HG03439 (cell line): ENCODE measurements around the gene ACTN1.

Experiments
- ATAC-seq: cut with Tn5 transposase; IDR thresholded peaks from one replicate; pipeline ENCODE4 v1.9.1; 2021; ENCODE audit warnings: mild to moderate bottlenecking, moderate library complexity; ENCODE audit not compliant: unreplicated experiment

Gene ACTN1

DNA sequence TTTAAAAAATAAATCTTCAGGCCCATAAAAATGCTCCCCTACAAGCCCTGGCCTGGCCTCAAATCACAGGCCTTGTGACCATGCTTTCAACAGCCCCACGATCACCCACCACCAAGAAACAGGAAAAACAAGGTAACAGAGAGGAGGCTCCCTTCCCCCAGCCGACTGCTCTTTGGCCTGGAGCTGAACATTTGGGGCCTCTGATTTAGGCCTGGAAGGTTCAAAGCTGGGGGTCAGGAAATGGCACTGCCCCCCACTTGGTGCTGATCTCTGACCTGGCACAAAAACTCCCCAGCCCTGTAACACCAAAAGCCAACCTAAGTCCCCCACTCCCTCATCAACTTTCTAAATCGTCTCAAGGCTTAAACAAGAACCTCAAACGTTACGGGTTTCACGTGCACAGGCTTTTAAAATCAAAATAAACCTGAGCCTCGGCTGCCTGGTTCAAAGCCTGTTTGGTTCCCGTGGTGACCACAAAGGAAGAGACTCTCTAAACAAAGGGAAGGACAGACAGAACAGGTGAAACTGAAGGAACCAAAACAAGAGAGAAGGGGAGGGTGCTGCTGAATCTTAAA lies 9.0 kb downstream of the ACTN1 start:
- ATAC-seq: no peak

DNA sequence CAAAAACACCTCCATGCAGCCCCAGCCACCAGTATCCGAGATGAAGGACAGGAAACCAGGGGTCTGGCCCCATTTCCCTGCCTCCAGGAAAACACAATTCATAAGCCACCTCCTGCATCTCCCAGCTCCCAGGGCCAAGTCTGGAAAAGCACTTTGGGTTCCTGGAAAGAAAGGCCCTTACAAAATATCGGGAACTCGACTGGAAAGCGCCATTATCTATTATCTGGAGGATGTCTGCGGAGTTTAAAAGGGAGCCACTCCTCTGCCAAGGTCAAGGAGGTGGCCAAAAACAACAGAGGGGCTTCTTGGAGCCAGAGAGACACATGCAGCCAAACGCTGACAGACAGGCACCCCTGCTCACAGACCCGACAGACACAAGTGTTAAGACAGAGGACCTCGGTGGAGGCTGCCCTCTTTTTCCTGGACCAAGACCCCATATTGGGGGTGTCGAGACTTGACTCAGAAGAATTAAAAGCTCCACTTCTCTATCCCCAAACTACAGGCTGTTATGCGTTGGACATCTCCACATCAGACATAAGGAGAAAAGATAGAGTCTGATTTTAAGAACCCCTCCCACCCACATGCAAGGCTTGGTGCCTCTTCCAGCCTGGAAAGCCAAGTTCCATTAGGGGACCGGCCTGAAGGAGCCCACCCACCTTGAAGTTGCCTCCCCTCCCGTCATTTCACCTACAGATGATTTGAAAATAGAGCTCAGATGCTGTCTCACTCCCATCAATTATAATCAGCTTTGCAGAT lies 9.6 kb downstream of the ACTN1 start:
- no peak for ATAC-seq

DNA sequence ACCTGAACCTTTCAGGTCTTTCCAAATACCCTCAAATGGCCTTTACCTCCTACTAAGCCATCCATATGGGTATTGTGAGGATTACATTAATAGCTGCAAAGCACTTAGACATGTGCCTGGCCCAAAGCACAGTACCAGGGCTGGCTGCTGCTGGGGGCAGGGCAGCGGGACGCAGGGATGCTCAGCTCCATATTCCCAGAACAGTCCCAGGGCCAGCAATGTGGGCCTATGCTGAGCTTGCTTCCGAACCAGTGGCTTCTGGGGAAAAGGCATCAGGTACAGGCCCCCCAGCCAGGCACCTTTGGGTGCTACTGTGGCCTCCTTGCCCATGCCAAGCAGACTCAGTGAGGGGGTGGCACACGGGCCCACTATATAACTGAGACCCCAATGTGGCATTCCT lies 10.4 kb downstream of the ACTN1 start:
- no peak for ATAC-seq

DNA sequence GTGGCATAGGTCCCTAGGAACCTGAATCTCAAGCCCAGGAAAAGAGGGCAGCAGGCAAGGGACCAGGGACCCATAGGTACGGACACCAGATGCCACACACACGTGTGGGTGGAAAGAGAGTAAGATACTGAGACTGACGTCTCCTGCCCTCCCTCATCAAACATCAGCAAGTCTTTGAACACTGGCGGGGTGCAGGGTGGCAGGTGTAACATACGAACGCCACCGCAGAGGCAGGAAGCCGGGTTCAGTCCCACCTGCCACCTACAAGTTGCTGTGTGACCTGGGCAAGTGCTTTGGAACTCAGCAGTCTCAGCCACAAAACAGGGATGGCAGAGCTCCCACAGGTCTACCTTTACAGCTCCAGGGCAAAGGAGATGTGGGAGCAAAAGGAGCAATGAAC lies 11.1 kb downstream of the ACTN1 start:
- no peak for ATAC-seq

DNA sequence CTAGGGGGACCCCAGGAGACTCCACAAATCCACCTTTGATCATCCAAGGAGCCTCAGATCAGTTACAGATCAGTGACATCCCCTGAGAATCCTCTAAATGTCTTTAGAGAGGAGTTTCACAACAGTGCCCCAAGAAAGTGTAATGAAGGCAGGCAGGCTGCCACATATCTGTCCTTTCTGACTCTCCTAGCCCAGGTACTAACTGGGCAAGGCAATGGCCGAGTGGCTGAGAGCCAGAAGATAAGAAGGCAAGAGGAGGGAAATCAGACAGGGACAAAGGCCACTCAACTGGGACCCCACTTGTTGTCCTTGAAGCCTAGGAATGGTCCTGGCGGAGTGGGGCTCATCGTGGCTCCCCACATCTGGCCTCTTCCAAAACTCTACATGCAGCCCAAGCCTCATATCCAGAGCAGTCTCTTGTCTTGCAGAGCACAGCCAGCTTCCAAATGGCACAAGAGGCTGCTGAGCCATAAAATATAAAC lies 11.6 kb downstream of the ACTN1 start:
- no peak for ATAC-seq

DNA sequence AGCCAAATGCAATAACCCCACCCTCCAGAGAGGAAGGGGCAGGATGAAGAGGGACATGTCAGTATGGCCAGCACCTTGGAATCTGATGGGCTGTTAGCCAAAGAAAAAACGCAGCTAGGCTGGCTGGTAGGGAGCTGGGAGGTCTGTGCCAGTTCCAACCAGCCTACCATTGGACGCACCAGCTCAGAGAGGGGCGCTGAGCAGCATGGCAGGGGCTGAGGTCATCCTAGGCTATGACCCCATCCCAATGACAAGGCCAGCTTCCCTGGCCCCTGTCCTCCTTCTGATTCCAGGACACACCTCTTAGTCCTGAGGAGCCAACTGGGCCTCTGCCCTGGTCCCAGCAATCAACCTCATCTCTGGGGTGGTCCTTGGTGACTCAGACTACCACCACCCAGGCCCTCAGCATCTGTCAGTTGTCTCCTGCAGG lies 12.2 kb downstream of the ACTN1 start:
- ATAC-seq: no peak

DNA sequence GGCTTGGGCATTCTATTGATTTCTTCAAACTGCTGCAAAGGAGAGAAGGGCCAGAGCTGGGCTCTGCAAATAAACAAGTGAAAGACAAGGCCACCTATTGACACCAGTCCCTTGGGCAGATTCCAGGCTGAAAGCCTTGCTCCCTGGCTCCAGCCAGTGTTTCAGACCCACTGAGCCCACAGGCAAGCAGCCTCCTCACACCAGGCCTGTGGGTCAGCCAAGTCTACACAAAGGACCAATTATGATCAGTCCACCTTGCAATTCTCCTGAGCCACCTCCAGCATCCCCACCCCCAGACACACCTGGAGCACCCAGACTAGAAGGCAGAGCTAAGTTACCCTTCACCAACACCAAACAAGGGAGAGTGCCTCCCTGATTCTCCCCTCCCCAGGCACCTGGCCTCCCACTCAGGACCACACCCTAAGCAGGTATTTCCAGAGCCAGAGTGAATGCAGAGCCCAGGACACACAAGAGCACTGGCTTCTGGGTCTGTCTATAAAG lies 13.8 kb downstream of the ACTN1 start:
- no peak for ATAC-seq

DNA sequence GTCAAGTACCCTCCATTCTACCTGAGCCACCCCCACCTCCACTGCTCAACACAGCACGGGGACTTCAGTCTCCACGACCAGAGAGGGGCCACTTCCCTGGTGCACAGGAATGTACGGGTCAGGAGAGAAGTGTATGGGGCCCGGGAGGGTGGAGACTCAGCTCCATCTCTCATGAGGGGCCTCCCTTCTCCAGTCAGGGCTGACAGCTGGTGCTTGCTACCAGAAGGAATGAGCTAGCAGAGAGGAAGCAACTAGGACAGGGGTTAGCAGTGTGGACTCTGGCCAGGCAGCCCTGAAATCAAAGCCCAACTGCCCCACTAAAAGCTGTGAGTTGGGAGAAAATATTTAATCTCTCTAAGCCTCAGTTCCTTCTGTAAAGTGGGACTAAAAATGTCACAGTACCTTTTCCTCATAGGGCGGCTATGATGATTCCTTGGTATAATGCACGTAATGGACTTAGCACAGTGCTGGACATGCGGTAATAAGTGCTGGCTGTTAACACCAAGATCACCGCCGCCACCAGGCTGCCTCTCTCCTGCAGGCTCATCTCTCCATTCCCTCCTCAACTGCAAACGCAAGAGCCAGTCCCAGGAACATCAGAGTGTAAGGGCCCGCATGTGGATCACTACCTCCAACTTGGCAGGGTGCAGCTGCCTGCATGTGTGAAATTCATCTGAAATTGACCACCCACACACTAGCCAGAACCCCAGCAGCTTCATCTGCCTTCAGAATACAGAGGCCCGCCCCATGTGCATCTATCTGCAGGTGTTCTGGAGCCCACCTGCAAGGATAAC lies 14.6 kb downstream of the ACTN1 start:
- no peak for ATAC-seq

DNA sequence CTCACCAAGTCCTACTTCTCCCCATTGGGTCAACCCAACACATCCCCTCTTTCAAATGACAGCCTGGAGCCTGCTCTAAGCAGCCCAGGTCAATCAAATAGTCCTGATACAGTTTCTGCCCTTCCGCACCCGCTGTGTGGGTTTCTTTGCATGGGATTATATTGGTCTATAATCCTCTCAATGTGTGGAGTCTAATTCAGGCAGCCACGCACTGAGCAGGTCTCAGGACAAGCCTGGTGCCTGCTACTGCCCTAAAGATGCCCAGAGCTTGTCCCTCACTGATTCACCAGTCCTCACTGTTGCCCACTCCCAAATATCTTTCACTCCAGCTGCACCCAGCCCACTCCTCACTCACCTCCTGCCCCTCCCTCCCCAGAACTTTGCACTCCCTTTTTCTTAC lies 16.4 kb downstream of the ACTN1 start:
- ATAC-seq: no peak

DNA sequence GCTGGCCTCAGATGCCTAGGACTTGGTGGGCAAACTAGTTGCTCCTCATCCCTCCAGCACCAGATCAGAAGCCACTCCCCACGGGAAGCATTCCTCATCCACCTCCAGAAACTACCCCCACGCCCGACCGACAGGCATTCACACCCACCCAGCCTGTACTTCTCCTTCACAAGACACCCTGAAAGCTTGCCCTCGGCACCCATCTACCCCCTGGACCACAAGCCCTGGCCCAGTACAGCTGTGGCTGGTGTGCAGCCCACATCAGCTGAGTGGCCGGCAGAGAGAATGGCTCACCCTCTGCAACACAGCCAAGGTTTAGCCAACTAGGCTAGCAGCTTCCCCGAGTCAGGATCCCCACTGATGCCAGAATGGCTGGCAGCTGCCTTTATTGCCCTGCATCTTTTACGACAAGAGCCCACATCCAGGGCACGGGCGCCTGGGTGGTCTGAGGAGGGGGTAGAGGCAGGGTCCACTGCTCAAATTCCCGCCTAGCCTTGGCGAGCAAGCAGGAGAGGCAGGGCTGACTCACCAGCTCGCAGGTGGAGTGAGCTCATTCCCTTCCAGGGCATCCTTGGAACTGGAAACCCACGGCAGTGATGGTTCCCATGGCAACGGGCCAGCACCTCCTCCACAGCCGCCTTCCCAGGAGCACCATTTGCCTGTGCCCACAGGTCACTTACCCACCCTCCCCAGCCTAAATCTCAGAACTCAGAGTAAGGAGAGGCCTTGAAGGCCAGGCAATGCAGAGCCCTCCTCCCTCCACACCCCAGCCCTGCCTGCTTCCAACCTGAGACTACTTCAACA lies 17.1 kb downstream of the ACTN1 start:
- ATAC-seq: no peak

DNA sequence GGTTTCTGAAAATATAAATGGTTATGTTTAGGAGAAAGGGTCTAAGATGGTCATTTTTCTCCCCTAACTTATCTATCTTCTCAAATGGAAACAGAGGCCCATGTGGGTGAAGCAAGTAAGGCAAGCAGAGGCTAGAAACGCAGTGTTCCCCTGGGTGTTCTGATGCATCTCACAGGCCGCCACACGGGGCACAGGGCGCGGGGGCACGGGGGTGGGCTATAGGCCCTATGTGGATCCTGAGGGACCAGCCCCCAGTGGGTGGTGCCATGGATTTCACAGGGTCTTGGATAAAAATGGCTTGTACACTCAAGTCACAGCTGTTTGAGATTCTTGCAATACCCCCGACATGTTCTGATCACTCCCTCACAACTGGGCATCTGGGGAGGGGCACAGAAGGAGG lies 17.7 kb downstream of the ACTN1 start:
- ATAC-seq: no peak

DNA sequence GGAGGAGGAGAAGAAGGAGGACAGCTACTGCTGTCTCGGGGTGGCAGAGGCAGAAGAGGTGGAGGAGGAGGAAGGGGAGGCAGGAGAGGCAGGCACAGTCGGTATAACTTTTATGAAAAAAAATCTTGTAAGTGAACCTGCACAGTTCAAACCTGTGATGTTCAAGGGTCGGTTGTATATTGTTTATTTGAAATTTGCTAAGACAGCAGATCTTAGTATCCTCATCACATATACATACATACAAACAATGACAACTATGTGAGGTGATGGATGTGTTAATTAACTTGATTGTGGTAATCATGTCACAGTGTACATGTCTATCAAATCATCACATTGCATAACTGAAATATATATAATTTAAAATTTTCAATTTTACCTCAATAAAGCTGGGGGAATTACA lies 19.0 kb downstream of the ACTN1 start:
- ATAC-seq: no peak

DNA sequence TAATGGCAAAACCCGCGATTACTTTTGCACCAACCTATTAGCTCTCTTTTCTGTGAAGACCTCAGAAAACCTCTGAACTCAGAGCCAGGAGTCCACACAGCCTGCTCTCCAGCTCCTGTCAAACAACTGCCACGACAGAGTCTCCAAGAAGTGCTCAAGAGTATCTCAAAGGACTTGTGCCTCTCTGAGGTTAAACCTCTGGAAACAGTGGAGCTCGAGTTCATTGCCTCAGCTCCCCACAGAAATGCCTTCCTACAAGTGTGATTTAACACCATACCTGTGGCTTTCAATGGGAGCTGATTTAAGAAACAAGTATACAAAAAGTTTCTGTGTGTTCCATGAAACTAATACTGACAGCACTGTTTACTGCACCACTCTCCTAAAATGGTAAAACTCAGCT lies 20.1 kb downstream of the ACTN1 start:
- ATAC-seq: no peak

DNA sequence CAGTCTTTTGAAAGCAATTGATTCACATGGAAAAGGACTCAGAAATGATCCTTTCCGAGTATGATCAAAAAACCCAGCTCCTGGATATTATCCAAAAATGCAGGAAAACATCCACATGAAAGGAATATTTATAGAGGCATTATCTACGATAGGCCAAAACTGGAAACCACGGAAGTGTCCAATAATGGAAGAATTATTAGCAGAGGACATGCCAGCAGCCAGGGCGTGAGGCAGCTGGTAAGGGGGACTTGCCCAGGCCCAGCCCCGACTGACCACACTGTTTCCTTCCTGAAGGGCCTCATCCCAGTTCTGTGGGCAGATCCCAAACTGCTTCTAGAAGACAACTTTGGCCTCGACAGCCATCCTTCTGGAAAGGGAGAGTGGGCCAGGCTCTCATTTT lies 20.5 kb downstream of the ACTN1 start:
- ATAC-seq: no peak

DNA sequence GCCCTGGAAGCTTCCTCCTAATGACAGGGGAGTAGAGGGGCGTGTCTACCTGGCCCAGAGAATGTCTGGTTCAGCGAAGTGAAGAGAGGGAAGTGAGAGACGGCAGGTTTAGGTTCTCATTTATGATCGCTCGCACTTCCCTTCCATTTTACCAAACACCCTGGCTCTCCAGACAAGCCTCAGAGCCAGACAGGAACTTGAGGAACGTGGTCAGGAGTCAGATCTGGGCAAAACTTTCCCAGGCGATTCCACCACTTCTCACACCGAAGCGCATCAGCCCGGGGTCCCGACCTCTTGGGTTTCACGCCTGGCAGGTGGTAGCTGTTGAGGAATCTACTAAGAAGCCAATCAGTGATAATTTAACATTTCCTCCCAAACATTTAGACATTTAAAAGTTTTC lies 21.3 kb downstream of the ACTN1 start:
- no peak for ATAC-seq

DNA sequence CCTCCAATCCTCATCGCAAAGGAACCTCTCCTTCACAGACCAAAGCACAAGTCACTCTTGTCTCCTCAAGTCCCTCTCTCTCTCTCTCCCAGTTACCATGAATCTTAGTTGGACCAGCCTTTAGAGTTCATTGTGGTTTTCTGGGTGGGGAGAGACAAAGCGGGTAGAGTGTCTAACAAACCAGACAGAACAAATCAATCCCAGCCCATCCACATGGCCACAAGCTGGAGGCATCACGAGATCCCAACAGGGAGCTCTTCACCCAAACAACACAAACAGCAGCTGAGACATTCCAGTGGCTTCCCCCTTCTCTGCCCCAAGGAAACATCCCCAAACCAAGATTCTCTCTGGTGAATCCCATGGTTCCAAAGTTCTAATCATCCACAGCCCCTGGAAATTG lies 22.4 kb downstream of the ACTN1 start:
- ATAC-seq: no peak

DNA sequence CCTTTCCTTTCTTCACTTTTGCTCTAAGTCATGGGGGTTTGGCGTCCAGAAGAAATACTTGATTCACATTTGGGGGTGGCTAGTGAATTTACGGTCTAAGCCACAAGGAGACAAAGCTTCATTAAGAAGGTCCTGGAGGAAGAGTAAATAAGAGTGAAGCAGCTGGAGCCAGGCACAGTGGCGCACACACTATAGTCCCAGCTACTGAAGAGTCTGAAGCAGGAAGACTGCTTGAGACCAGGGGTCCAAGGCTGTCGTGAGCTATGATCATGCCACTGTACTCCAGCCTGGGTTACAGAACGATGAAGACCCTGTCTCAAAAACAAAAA lies 23.3 kb downstream of the ACTN1 start:
- ATAC-seq: no peak

DNA sequence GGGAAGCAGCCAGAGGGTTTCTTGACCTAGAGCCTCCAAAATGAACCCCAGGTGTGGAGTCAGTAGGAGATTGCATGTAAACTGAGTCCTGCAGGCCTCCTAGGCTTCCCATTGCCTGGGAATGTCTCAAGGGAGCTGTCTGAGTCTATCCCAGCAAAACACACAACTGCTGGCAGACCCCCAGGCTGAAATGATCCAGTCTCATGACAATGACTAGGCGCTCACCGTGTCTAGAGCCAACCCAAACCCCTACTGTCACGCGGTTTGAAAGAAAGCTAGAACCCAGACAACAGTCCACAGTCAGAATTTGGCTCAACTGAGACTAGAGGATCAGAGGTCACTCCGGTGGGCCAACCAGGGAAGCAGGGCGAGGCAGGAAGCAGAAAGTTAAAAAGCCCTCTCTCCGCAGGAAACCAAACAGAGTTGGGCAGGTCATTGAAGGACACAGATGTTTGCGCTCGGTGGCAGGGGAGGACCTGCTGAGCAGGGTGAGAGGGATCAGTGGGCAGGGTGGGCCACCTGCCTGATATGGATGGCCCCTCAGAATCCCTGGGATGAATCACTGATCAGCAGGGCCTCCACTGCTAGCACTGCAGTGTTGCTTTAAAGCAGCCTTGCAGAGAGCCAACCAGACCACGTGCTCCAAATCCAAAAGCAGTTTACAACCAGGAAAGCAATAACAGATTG lies 23.8 kb downstream of the ACTN1 start:
- no peak for ATAC-seq

DNA sequence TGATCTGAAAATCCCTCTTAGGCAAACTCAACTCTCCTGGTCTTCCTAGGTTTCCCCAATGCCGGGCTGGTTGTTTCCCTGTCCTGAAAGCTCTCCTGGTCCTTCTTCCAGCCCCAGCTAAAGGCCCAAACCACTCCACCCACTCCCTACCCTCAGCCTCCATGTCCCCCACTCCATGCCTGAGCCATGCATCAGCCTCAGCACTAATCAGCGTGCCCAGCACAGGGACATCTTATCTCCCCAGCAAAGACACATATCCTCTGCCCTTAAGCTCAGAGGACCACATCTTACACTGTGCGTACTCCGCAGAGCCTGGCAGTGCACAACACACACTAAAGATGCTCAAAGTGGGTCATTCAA lies 25.9 kb downstream of the ACTN1 start:
- ATAC-seq: no peak

DNA sequence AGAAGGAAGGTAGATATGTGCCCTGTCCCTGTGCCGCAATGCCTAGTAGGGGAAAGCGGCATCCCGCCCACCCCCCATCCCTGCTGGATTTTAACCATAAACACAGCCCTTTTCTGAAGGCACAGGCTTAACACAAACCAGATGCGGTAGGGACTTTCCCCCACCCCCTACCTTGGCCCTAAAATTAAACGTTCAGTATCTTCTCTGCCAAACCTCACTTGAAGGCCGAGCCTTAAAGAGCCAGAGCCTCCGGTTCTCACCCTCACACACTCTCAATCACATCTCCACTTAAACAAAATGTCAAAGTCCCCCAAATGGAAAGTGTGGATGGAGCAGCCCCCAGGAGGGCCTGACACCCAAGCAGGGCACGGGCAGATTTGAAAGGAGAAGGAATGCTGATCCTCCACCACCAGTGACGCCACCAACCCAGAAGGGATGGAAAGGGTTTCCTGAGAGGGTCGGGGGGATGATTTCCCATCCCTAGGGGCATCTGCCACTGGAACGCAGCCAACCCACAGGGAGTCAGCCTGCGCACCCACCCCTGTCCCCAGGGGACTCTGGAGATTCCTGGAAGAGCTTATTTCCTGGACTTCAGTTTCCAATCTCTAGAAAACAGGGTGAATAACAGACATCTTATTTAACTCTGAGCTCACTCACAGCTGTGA lies 26.4 kb downstream of the ACTN1 start:
- ATAC-seq: no peak
